Cardiac muscle cell (in vitro differentiated cells and primary cell): Measurements from ENCODE around the gene DNAJC16. TPM values are rescaled to one million over a fixed set of nuclear protein-coding genes. Genes with fewer than 3 reads are reported as not detected.

Experiments
- DNase-seq, 2 donors: peaks; one replicate each; pipeline versions ENCODE4 v3.0.0 to v3.0.0-alpha.2; 2010 to 2017; ENCODE audit warnings: low read depth in 1 of 2, low spot score in 1 of 2
- H3K27ac ChIP-seq: fragments of 200-600 bp; sonication (generic); 2 replicates; pipeline ENCODE4 v1.5.1; 2016
- H3K27me3 ChIP-seq: fragments of 200-600 bp; sonication (generic); 2 replicates; pipeline ENCODE4 v1.6.0; 2016; ENCODE audit warnings: control low read depth
- H3K36me3 ChIP-seq: fragments of 200-600 bp; sonication (generic); 2 replicates; pipeline ENCODE4 v1.5.1; 2016; ENCODE audit warnings: control low read depth
- H3K4me1 ChIP-seq: fragments of 200-600 bp; sonication (generic); 2 replicates; pipeline ENCODE4 v1.8.1; 2017; ENCODE audit warnings: low read depth, mild to moderate bottlenecking, mixed run types
- H3K4me3 ChIP-seq: fragments of 200-600 bp; sonication (generic); 2 replicates; pipeline ENCODE4 v1.5.1; 2016; ENCODE audit warnings: mild to moderate bottlenecking
- H3K9me3 ChIP-seq: fragments of 200-600 bp; sonication (generic); 2 replicates; pipeline ENCODE4 v1.5.1; 2017; ENCODE audit warnings: low read depth, mild to moderate bottlenecking, control low read depth
- polyA plus RNA-seq: library from polyadenylated mRNA; unstranded; fragments of >200 nt; fragmentation: Nextera tagmentation; extraction: Ambion mirVana; gene quantifications from 2 replicates; pipeline ENCODE4 v1.2.1, GENCODE V29; 2016
- total RNA-seq: library from RNA; depleted of rRNA; stranded (reverse); fragments of >200 nt; gene quantifications from 2 replicates; pipeline ENCODE4 v1.2.3, GENCODE V29; 2016
- TF ChIP-seq, protein P1 (sequence below): IDR thresholded peaks from 2 replicates; pipeline ENCODE4 v1.5.1; 2012; ENCODE audit warnings: low read depth, mild to moderate bottlenecking, low read length

Gene DNAJC16
- total and polyA plus RNA-seq, 2 experiments from 2014 or later = 9.4 to 17.8 TPM

DNA sequence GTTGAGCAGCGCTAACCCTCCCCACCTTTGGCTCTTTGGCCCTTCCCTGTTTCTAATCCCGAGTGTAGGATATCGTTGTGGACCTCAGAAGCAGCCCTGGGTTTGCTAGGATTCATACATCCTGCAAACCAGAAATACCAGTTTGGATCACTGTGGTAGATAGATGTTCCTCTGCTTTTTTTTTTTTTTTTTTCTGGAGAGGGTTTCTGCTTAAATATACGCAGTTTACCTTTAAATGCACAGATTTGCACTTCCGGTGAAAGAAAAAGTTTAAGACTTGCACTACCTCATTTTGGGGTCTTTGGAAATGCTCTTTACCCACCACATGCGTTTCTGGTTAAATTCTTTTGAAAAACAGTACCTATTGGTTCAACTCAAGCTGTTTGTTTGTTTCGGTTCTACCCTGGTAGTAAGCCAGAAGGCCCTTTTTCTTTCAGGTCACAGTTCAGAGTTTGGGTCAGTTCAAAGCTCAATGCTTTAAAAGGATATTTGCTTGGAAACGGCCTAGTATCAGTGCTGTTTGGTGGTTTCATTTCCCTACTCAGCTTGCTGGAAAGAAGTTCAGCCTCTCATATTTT, 91.5 kb downstream of the DNAJC16 start:
- no peaks in the 10 kb centered on the region for H3K36me3 ChIP-seq
- TF ChIP-seq, protein P1, sequence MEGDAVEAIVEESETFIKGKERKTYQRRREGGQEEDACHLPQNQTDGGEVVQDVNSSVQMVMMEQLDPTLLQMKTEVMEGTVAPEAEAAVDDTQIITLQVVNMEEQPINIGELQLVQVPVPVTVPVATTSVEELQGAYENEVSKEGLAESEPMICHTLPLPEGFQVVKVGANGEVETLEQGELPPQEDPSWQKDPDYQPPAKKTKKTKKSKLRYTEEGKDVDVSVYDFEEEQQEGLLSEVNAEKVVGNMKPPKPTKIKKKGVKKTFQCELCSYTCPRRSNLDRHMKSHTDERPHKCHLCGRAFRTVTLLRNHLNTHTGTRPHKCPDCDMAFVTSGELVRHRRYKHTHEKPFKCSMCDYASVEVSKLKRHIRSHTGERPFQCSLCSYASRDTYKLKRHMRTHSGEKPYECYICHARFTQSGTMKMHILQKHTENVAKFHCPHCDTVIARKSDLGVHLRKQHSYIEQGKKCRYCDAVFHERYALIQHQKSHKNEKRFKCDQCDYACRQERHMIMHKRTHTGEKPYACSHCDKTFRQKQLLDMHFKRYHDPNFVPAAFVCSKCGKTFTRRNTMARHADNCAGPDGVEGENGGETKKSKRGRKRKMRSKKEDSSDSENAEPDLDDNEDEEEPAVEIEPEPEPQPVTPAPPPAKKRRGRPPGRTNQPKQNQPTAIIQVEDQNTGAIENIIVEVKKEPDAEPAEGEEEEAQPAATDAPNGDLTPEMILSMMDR = no peak
- H3K27ac ChIP-seq = peak overlapping the region; percentile 93
- H3K4me1 ChIP-seq = peaks cover 27% of the 10 kb centered on the region
- peak in 1 of 2 donors; percentile 22 for DNase-seq
- peak overlapping the region; percentile 67 for H3K4me3 ChIP-seq
- H3K9me3 ChIP-seq = no peaks in the 10 kb centered on the region
- no peaks in the 10 kb centered on the region for H3K27me3 ChIP-seq

DNA sequence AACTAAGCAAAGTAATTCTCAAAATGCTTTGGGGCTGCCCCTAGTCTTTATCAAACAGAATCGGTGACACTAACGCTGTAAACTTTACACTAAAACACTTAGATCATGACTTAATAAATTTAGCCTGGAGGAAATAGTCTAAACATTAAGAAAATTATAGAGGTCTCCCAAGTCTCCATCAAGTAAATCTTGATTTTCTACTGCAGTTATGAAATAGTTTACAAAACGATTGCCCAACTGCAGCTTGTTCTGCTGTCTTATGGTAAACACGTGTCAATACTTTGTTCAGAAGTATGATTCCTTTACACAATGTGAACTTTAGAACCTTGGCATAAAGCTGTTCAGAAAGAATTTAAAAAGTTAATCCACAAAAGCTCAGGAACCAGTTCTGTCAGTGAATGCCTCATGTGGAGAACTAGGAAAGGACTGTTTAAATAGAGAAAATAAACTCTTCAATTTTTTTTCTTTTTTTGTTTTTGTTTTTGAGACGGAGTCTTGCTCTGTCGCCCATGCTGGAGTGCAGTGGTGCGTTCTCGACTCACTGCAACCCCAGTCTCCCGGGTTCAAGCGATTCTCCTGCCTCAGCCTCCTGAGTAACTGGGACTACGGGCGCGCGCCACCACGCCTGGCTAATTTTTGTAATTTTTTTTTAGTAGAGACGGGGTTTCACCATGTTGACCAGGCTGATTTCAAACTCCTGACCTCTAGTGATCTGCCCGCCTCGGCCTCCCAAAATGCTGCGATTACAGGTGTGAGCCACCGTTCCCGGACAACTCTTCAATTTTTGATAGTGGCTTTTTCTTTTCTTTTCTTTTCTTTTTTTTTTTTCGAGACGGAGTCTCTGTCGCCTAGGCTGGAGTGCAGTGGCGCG, 92.2 kb downstream of the DNAJC16 start:
- Histone ChIP-seq H3K4me1 (peaks cover 27% of the 10 kb centered on the region), H3K27ac (peak overlapping the region; percentile 93), H3K9me3 (no peaks in the 10 kb centered on the region), H3K4me3 (peak overlapping the region; percentile 67), H3K27me3 (no peaks in the 10 kb centered on the region), H3K36me3 (no peaks in the 10 kb centered on the region)
- TF ChIP-seq, protein P1 = no peak
- DNase-seq = peak in 1 of 2 donors; percentile 69

DNA sequence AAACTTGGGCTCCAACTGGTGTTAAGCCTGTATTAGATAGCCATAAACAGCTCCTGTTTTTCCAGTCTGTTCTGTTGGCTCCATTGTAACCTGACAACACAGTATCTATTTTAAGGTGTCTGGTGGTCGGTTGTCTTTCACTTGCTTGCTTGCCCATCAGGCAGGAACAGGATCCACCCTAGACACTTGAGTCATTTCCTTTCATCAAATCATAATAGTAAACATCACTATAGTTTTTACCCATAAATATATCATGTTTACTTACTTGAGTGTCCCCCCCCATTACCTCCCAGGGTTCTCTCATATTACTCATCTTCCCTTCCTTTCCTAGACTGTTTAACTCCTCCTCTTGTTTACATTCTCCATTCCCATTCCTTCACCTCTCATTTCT, 93.5 kb downstream of the DNAJC16 start:
- TF ChIP-seq, protein P1 = no peak
- H3K36me3 ChIP-seq = no peaks in the 10 kb centered on the region
- H3K27ac ChIP-seq = peak overlapping the region; percentile 66
- H3K4me1 ChIP-seq = peaks cover 33% of the 10 kb centered on the region
- H3K9me3 ChIP-seq = no peaks in the 10 kb centered on the region
- peak in 1 of 2 donors; percentile 51 for DNase-seq
- H3K27me3 ChIP-seq = no peaks in the 10 kb centered on the region
- no peak overlapping the region for H3K4me3 ChIP-seq

DNA sequence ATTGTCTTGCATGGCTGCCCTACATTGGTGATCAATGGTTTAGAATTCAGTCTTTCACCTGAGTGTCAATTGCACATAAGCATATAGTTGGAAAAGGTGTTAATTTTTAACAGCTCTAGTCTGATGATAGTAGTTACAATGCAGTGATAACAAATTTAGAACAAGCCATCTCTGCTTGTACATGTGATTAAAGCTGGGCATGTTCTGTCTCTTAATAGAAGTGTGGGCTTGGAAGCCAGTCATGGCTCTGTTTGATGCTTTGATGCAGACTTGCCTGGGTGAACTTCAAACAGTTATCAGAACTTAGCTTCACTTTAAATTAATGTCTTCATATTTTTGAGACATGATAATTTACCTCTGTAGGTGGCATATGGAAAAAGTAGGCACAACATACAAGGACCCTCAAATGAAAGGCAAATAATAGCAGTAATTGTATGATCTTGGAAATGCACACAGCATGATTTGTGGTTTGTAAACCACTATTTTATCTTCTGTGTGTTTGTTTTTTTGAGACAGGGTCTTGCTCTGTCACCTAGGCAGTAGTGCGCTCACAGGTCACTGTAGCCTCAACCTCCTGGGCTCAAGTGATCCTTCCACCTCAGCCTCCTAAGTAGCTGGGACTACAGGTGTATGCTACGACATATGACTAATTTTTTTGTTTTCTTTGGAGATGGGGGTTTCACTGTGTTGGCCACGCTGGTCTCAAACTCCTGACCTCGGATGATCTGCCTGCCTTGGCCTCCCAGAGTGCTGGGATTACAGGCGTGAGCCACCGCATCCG, 94.4 kb downstream of the DNAJC16 start:
- TF ChIP-seq, protein P1 = no peak

DNA sequence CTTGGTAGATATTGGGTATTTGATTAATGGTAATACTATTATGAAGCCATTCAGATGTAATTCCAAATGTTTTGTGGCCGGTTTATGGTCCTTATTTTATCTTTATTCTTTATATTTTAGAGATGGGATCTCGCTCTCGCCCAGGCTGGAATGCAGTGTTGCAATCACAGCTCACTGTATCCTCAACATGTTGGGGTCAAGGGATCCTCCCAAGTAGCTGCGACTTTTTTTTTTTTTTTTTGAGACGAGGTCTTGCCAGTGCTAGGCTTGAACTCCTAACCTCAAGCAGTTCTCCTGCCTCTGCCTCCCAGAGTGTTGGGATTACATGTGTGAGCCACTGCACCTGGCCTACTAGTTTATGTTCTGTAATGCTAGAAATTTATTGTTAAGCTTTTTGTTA, 95.3 kb downstream of the DNAJC16 start:
- H3K36me3 ChIP-seq = peaks cover 2% of the 10 kb centered on the region
- TF ChIP-seq, protein P1 = no peak
- no peak overlapping the region for H3K4me3 ChIP-seq
- DNase-seq = peak in 1 of 2 donors; percentile 46
- peaks cover 33% of the 10 kb centered on the region for H3K4me1 ChIP-seq
- H3K27me3 ChIP-seq = no peaks in the 10 kb centered on the region
- H3K27ac ChIP-seq = no peak overlapping the region
- H3K9me3 ChIP-seq = no peaks in the 10 kb centered on the region

More for the DNA sequence above, 94.4 kb downstream of the DNAJC16 start:
- DNase-seq = no peak
- Histone ChIP-seq H3K27ac (no peak overlapping the region), H3K4me3 (no peak overlapping the region), H3K4me1 (peaks cover 33% of the 10 kb centered on the region), H3K27me3 (no peaks in the 10 kb centered on the region), H3K36me3 (no peaks in the 10 kb centered on the region), H3K9me3 (no peaks in the 10 kb centered on the region)
